NT2/D1 (cell line): ENCODE measurements around the gene ANGPTL2.

Source experiments
- SUZ12 ChIP-seq: IDR thresholded peaks from 2 replicates; pipeline ENCODE4 v1.6.1; 2011; ENCODE audit not compliant: insufficient read length, insufficient read depth; ENCODE audit errors: extremely low read depth
- YY1 ChIP-seq: IDR thresholded peaks from 2 replicates; pipeline ENCODE4 v1.6.1; 2011; ENCODE audit not compliant: insufficient read length, insufficient read depth
- ZNF274 ChIP-seq: IDR thresholded peaks from 2 replicates; pipeline ENCODE4 v1.6.1; 2011; ENCODE audit warnings: mild to moderate bottlenecking, low read depth, low read length

DNA sequence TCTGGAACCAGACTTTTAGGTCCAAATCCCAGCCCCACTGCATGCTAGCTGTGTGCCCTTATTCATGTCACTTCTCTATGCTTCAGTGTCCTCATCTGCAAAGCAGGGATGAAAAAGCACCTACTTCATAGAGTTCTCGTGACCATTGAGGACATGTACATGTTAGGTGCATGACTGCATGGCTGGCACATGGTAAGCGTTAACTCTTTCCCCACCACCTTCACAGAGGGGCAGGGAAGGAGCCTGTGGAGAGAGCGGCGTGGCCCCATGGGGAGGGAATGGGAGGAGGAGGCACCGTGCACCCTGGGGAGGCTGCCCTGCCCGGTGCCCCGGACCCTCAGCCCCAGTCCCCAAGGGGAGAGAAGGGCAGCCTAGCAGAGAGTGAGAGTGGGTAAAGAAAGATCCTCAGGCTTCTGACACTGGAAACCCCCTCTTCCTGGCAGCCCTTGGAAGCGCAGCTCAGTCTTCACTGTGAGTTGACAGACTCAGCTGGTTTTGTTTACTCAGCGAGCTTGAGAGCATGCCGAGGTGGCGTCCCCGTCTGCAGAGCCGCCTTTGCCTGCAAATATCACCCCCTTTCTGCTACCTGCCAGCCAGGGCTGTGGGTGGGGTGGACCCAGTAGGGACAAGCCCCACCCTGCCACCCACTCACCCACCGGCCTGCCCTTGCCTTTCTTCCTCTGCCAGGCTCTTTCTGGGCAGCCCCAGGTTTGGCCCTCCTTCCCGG lies 10.6 kb upstream of the ANGPTL2 start:
- no peak for TF ChIP-seq YY1
- no peak for TF ChIP-seq ZNF274
- TF ChIP-seq SUZ12: no peak
